OCI-LY7 (cell line): ENCODE data around the gene TTBK1. TPM values are rescaled to one million over a fixed set of nuclear protein-coding genes. Genes with fewer than 3 reads are reported as not detected.

Experiments used
- BruUV-seq: library from RNA; stranded (reverse); fragments of 400-500 nt; replicated peaks from 2 replicates; lab custom pipeline; 2021; lab: Mats Ljungman, UMichigan
- CTCF ChIA-PET: fragments of 300-600 bp; sonication (Branson Sonifier 250); formaldehyde crosslinking; loops from one replicate; lab custom pipeline; 2022; ENCODE audit warnings: antibody characterized with exemption; ENCODE audit not compliant: unreplicated experiment; lab: Charles Lee
- POLR2A ChIA-PET: fragments of 300-600 bp; sonication (Branson Sonifier 250); formaldehyde crosslinking; loops from one replicate; lab custom pipeline; 2022; ENCODE audit warnings: antibody characterized with exemption; lab: Charles Lee
- DNase-seq: peaks from one replicate; pipeline ENCODE4 v3.0.0-alpha.2; 2015; ENCODE audit warnings: low spot score
- H2AFZ ChIP-seq: fragments of 200-600 bp; sonication (generic), shearing (Covaris generic); 2 replicates; pipeline ENCODE4 v1.6.1; 2014; ENCODE audit warnings: mild to moderate bottlenecking, antibody characterized with exemption, low read length, moderate library complexity
- H3K27ac ChIP-seq: fragments of 200-600 bp; sonication (generic); 2 replicates; pipeline ENCODE4 v1.5.1; 2014; ENCODE audit warnings: mixed run types, low read depth, mild to moderate bottlenecking, moderate library complexity, low read length, inconsistent platforms; ENCODE audit not compliant: poor library complexity, severe bottlenecking
- H3K36me3 ChIP-seq: fragments of 200-600 bp; sonication (generic); 2 replicates; pipeline ENCODE4 v1.6.1; 2014; ENCODE audit warnings: mild to moderate bottlenecking, antibody characterized with exemption, low read length, moderate library complexity, mixed read lengths; ENCODE audit not compliant: insufficient read depth
- H3K4me1 ChIP-seq: fragments of 200-600 bp; sonication (generic); 2 replicates; pipeline ENCODE4 v1.5.1; 2014; ENCODE audit warnings: mild to moderate bottlenecking, low read length; ENCODE audit not compliant: insufficient read depth, poor library complexity, severe bottlenecking
- H3K4me2 ChIP-seq: fragments of 200-600 bp; sonication (generic); 2 replicates; pipeline ENCODE4 v1.6.1; 2014; ENCODE audit warnings: mild to moderate bottlenecking, low read length
- H3K4me3 ChIP-seq: fragments of 200-600 bp; sonication (generic); 2 replicates; pipeline ENCODE4 v1.5.1; 2014; ENCODE audit warnings: mild to moderate bottlenecking, low read depth, low read length; ENCODE audit not compliant: poor library complexity, severe bottlenecking
- H3K79me2 ChIP-seq: fragments of 200-600 bp; sonication (generic); 2 replicates; pipeline ENCODE4 v1.6.1; 2016; ENCODE audit warnings: low read depth, mild to moderate bottlenecking, low read length, moderate library complexity, mixed read lengths; ENCODE audit not compliant: insufficient read depth
- H3K9me2 ChIP-seq: fragments of 200-600 bp; sonication (generic); 2 replicates; pipeline ENCODE4 v1.6.1; 2016; ENCODE audit warnings: mild to moderate bottlenecking, low read length, mixed read lengths; ENCODE audit not compliant: insufficient read depth
- H3K9me3 ChIP-seq: fragments of 200-600 bp; sonication (generic); 2 replicates; pipeline ENCODE4 v1.6.1; 2014; ENCODE audit warnings: mild to moderate bottlenecking, mixed run types, low read length, mixed read lengths
- H4K20me1 ChIP-seq: fragments of 200-600 bp; sonication (generic); 2 replicates; pipeline ENCODE4 v1.6.1; 2014; ENCODE audit warnings: mild to moderate bottlenecking, antibody characterized with exemption, low read length, moderate library complexity, mixed read lengths; ENCODE audit not compliant: insufficient read depth
- EZH2phosphoT487 ChIP-seq: fragments of 200-600 bp; sonication (generic); IDR thresholded peaks from 2 replicates; pipeline ENCODE4 v1.6.1; 2018; ENCODE audit warnings: low read depth, borderline replicate concordance, mild to moderate bottlenecking, mixed run types, antibody characterized with exemption, low read length, moderate library complexity, mixed read lengths
- intact Hi-C: fragments of 100-400 bp; cut with micrococcal nuclease; formaldehyde crosslinking; loops from one replicate; pipeline ENCODE4 v1.10.0; 2022; ENCODE audit not compliant: unreplicated experiment
- total RNA-seq, 2 experiments: library from RNA; depleted of rRNA in 1 of 2; stranded (reverse); fragments of >200 nt in 1 of 2; shearing (Covaris generic) in 1 of 2; gene quantifications; 2 replicates each; pipeline ENCODE4 v1.2.3, GENCODE V29; 2014 to 2022
- TF ChIP-seq, protein P1 (sequence below): fragments of 200-600 bp; sonication (generic); conservative IDR thresholded peaks from 2 replicates; pipeline ENCODE4 v1.5.1; 2014; ENCODE audit warnings: mild to moderate bottlenecking, antibody characterized with exemption, low read length, moderate library complexity, mixed read lengths

Gene TTBK1
- total RNA-seq, 2 experiments from 2014 or later = 0.35 to 1.7 TPM

DNA sequence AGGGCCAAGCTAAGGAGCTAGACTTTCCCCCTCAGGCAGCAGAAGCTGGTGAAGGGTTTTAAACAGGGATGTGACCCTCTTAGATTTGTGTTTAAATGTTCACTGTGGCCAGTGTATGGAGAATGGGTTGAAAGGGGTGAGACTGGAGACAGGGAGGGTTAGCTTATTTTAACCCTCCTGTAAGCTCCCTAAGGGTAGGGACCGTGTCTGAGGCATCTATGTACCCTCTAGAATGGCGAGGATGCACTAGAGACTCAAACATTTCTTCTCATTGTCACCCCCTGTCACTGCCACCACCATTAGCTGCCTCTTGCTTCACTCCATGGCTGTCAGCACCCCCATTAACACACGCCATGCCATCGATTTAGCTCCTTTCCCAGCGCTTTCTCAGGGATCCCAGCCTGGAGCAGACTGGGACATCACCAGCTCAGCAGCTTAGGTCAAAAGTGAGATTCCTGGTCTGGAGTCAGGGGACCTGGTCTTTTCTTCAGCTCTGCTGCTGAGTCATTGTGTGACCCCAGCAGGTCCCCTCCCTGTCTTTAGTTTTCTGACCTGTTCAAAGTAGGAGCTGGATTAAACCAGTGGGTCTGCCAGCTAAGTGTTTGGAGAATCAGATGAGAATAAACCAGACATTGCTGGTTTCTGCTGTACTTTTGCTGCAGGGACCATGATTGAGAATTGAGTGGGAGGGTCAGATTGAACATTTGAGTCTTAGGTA, 53.7 kb downstream of the TTBK1 start:
- BruUV-seq = no TSS peak
- CTCF ChIA-PET = no interaction called here
- H3K4me1 ChIP-seq = peaks cover 8% of the 10 kb centered on the region
- H3K4me3 ChIP-seq = no peak overlapping the region
- H3K9me3 ChIP-seq = no peaks in the 10 kb centered on the region
- TF ChIP-seq EZH2phosphoT487 = no peak
- TF ChIP-seq, protein P1, sequence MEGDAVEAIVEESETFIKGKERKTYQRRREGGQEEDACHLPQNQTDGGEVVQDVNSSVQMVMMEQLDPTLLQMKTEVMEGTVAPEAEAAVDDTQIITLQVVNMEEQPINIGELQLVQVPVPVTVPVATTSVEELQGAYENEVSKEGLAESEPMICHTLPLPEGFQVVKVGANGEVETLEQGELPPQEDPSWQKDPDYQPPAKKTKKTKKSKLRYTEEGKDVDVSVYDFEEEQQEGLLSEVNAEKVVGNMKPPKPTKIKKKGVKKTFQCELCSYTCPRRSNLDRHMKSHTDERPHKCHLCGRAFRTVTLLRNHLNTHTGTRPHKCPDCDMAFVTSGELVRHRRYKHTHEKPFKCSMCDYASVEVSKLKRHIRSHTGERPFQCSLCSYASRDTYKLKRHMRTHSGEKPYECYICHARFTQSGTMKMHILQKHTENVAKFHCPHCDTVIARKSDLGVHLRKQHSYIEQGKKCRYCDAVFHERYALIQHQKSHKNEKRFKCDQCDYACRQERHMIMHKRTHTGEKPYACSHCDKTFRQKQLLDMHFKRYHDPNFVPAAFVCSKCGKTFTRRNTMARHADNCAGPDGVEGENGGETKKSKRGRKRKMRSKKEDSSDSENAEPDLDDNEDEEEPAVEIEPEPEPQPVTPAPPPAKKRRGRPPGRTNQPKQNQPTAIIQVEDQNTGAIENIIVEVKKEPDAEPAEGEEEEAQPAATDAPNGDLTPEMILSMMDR = no peak
- H2AFZ ChIP-seq = no peak overlapping the region
- no peak overlapping the region for H3K4me2 ChIP-seq
- DNase-seq = no peak
- no peaks in the 10 kb centered on the region for H3K36me3 ChIP-seq
- no peaks in the 10 kb centered on the region for H3K79me2 ChIP-seq
- no peaks in the 10 kb centered on the region for H3K9me2 ChIP-seq
- POLR2A ChIA-PET = interaction anchor here (0.6 kb wide), 1 partner anchor 20 kb away, joined by 3 read pairs; no protein-coding TSS in a partner anchor
- no peaks in the 10 kb centered on the region for H4K20me1 ChIP-seq
- intact Hi-C loops = no loop called here
- H3K27ac ChIP-seq = no peak overlapping the region

DNA sequence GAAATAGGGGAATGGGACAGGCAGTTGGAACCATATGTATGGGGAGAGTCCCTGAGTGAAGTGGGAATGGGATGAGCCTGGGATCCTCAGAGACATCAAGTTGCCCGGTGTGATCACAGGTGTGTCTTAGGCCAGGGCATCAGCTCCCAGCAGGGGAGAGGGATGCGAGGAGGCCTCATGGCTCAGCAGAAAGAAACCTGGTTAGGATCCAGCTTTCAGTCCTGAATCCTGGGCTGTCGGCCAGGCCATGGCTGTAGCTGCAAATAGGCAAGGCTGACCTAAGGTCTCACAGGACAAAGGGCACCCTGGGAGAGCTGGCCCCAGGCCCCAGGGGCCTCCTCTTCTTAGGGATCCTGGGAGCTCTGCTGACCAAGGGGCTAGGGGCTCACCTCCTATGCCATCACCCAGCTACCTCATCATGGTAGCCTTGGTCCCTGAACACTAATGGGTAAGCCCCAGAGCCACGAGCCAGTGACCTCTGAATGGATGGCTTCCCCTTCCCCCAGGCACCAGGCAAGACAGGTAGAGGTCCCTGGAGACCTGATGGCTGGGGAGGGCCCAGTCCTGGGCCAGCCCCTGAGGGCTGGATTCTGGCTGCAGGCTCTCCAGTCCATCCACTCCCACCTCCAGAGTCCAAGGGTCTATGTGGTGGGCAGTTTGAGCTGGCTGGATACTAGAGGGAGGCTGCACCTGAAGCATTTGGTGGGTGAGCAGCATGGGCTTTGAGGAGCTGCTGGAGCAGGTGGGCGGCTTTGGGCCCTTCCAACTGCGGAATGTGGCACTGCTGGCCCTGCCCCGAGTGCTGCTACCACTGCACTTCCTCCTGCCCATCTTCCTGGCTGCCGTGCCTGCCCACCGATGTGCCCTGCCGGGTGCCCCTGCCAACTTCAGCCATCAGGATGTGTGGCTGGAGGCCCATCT, 54.6 kb downstream of the TTBK1 start, which contains the start of gene SLC22A7:
SLC22A7 (plus strand) TSS at position 617 of the 921 bp plus-strand sequence; CDS start at position 716, 99 bp downstream.
- no TSS peak for BruUV-seq
- Histone ChIP-seq H3K9me3 (no peaks in the 10 kb centered on the region), H3K36me3 (no peaks in the 10 kb centered on the region), H3K27ac (no peak within 1 kb of the TSS), H4K20me1 (no peaks in the 10 kb centered on the region), H3K4me1 (peaks cover 8% of the 10 kb centered on the region), H3K4me3 (no peak within 1 kb of the TSS), H3K79me2 (no peaks in the 10 kb centered on the region), H2AFZ (no peak within 1 kb of the TSS), H3K4me2 (no peak within 1 kb of the TSS), H3K9me2 (no peaks in the 10 kb centered on the region)
- intact Hi-C loops = no loop called here
- no peak for DNase-seq
- POLR2A ChIA-PET = interaction anchor here (1.3 kb wide), 1 partner anchor 91 kb away, joined by 3 read pairs; no protein-coding TSS in a partner anchor
- TF ChIP-seq, protein P1 = no peak
- no peak for TF ChIP-seq EZH2phosphoT487
- CTCF ChIA-PET = no interaction called here
